SJSA1 (cell line): Measurements from ENCODE around the gene HORMAD2. TPM values are rescaled to one million over a fixed set of nuclear protein-coding genes. Genes with fewer than 3 reads are reported as not detected.
A peak's percentile ranks its signal among the peaks of the same experiment; 100 is the strongest.

Experiments used
- DNase-seq, 2 experiments: peaks; one replicate each; pipeline ENCODE4 v3.0.0-alpha.2; 2015 to 2020; ENCODE audit warnings: low spot score in 2 of 2, low read depth in 1 of 2
- H3K27ac ChIP-seq: fragments of 250-450 bp; sonication (Bioruptor Pico); 2 replicates; pipeline ENCODE4 v1.5.1; 2020; ENCODE audit warnings: mild to moderate bottlenecking, moderate library complexity
- H3K27me3 ChIP-seq: fragments of 250-450 bp; sonication (Bioruptor Pico); replicated peaks from 2 replicates; pipeline ENCODE4 v1.5.1; 2020; ENCODE audit warnings: mild to moderate bottlenecking, moderate library complexity
- H3K36me3 ChIP-seq: fragments of 250-450 bp; sonication (Bioruptor Pico); 2 replicates; pipeline ENCODE4 v1.5.1; 2020; ENCODE audit warnings: mild to moderate bottlenecking
- H3K4me1 ChIP-seq: fragments of 250-450 bp; sonication (Bioruptor Pico); replicated peaks from 2 replicates; pipeline ENCODE4 v1.6.1; 2021; ENCODE audit warnings: mild to moderate bottlenecking
- H3K4me3 ChIP-seq: fragments of 250-450 bp; sonication (Bioruptor Pico); 2 replicates; pipeline ENCODE4 v1.5.1; 2020; ENCODE audit warnings: mild to moderate bottlenecking
- H3K9me3 ChIP-seq: fragments of 250-450 bp; sonication (Bioruptor Pico); replicated peaks from 2 replicates; pipeline ENCODE4 v1.5.1; 2020; ENCODE audit warnings: mild to moderate bottlenecking
- total RNA-seq: library from RNA; depleted of rRNA; stranded (reverse); fragments of >200 nt; shearing (Covaris generic); gene quantifications from 2 replicates; pipeline ENCODE4 v1.2.3, GENCODE V29; 2014; rRNA removed

The HORMAD2 gene
- not detected in 2 replicates for total RNA-seq

DNA sequence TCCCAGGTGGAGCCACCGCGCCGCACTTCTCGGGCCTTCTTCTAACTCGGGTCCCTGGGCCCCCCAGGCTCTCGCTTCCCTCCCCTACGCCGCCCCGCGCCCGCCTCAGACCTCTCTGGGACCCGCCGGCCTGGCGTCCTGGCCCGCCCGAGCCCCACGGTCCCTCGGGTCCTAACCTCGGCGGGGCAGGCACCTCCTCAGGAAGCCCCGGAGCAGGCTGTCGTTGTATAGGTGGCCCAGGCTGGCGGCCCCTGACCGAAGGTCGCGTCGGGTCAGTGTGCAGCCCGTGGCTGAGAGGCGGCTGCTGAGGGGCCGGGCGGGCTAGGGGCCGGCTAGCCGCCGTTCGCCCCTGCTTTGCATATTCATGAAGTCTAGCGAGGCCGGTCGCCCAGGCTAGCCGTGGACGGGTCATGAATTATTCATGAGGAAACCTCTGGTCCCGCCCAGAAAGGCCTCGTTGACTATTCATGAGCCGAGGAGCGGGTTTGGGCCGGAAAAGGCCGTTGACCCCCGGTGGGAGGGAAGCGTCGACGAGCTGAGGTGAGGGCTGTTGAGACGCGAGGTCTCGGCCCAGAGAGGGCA lies at the start of gene HORMAD2:
Gene HORMAD2 (plus strand): TSS at position 513 of the 582 bp plus-strand sequence. CDS start 13,489 bp downstream, outside the sequence.
- Histone ChIP-seq H3K4me1 (no peaks in the 10 kb centered on the region), H3K9me3 (no peaks in the 10 kb centered on the region), H3K27ac (no peak within 1 kb of the TSS), H3K36me3 (no peaks in the 10 kb centered on the region), H3K27me3 (peaks cover 12% of the 10 kb centered on the region), H3K4me3 (no peak within 1 kb of the TSS)
- DNase-seq: no peak

DNA sequence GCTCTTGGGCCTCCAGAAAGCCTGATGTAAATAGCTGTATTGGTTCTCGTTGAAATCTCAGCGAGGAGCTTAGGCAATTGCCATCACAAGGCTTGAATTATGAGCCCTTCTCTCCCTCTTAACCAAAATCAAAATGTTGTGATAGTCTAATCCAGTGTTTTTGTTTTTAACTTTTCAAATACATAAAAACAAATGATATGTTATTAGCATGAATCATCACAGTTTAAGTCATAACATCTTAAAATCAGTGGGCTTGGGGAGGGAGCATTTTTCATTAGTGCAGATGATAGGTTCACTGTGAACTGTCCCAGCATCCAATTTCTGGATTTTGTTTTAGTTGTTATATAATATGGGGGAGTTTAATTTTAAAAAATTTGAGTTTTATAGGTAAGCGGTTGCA lies 48.9 kb upstream of the HORMAD2 start:
- no peak for DNase-seq
- H3K4me1 ChIP-seq: no peaks in the 10 kb centered on the region
- H3K36me3 ChIP-seq: peaks cover 21% of the 10 kb centered on the region
- H3K4me3 ChIP-seq: no peak overlapping the region
- H3K27me3 ChIP-seq: no peaks in the 10 kb centered on the region
- H3K27ac ChIP-seq: no peak overlapping the region
- no peaks in the 10 kb centered on the region for H3K9me3 ChIP-seq

DNA sequence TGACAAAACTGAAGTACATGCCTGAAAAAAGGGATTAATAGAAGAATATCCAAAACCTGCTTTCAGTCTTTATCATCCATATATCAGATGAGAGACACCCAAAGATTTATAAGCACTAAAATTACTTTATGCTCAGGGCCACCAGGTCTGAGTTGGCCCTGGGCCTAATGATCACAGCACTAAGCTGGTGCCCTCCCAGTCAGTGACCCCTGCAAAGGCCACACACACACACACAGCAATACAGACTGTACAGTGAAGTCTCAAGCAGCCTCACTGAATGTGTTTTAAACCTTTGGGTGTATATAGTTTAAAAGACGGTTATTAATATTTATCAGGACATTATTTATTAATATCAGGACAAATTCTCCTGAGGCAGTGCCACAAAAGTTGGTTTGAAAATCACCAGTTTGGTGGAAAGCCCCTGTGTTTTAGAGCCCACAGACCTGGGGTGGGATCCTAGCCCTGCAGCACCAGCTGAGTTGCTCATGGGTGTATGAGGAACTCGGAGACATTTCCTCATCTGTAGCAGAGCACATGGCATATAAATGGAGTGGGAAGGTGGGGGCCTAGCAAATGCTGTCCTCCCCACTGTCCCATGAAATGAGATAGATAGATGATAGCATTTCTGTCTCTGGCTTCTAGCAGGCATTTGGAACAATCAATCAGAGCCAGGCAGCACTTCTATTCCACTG lies 48.4 kb upstream of the HORMAD2 start:
- no peak for DNase-seq
- Histone ChIP-seq H3K36me3 (peaks cover 15% of the 10 kb centered on the region), H3K4me3 (no peak overlapping the region), H3K27ac (no peak overlapping the region), H3K4me1 (no peaks in the 10 kb centered on the region), H3K9me3 (no peaks in the 10 kb centered on the region), H3K27me3 (no peaks in the 10 kb centered on the region)

GRCh38 chr22:30033137-30033536 lies 47.1 kb upstream of the HORMAD2 start:
- no peak overlapping the region for H3K27ac ChIP-seq
- no peaks in the 10 kb centered on the region for H3K4me1 ChIP-seq
- no peaks in the 10 kb centered on the region for H3K9me3 ChIP-seq
- H3K27me3 ChIP-seq: no peaks in the 10 kb centered on the region
- H3K36me3 ChIP-seq: peaks cover 6% of the 10 kb centered on the region
- H3K4me3 ChIP-seq: no peak overlapping the region
- DNase-seq: no peak

DNA sequence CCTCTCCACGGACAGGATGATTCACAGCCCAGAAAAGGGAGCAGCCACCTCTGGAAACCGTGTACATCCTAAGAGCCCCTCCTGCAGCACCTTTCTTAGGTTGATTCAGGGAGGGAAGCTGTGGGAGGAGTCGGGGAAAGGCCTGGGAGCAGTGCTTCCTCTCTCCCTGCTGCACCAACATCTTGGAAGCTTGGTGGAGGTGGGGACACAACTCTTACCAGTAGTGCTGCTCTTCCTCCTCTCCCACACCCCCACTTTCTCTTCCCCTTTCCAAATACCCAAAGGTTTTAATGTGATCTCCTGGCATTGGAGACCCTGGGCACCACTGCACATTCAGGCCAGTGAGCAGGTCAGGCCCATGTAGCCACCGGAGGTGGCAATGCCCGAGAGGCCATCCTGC lies 46.4 kb upstream of the HORMAD2 start:
- no peaks in the 10 kb centered on the region for H3K4me1 ChIP-seq
- H3K27ac ChIP-seq: no peak overlapping the region
- H3K9me3 ChIP-seq: no peaks in the 10 kb centered on the region
- DNase-seq: no peak
- no peaks in the 10 kb centered on the region for H3K27me3 ChIP-seq
- no peaks in the 10 kb centered on the region; the same call in none of the 2 replicates for H3K36me3 ChIP-seq
- H3K4me3 ChIP-seq: no peak overlapping the region

DNA sequence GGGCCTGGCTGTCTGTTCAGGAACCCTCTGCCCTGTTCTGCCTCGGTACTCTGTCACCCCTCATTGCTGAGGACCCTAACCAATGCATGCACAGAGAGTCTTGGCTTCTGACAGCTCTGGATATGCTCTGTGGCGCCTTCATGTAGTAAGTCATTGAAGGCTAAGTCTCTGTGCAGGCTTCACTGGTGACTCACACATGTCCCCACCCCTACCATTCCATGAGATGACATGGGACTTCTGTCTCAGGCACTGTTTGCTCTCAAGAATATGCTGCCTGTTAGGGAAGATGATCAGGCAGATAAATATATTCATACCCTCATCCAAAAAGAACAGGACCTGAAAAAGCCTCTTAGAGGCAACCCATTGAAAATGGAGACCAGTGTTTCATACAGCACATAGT lies 43.6 kb upstream of the HORMAD2 start:
- no peaks in the 10 kb centered on the region for H3K27me3 ChIP-seq
- no peaks in the 10 kb centered on the region for H3K9me3 ChIP-seq
- no peak for DNase-seq

GRCh38 chr22:30038219-30038618 lies 42.0 kb upstream of the HORMAD2 start:
- Histone ChIP-seq H3K36me3 (no peaks in the 10 kb centered on the region), H3K27me3 (no peaks in the 10 kb centered on the region), H3K9me3 (no peaks in the 10 kb centered on the region), H3K27ac (no peak overlapping the region), H3K4me3 (no peak overlapping the region), H3K4me1 (no peaks in the 10 kb centered on the region)
- no peak for DNase-seq

More for the DNA sequence above, 43.6 kb upstream of the HORMAD2 start:
- Histone ChIP-seq H3K27ac (no peak overlapping the region), H3K4me3 (no peak overlapping the region), H3K36me3 (no peaks in the 10 kb centered on the region), H3K4me1 (no peaks in the 10 kb centered on the region)

- Histone ChIP-seq H3K9me3 (no peaks in the 10 kb centered on the region), H3K27me3 (no peaks in the 10 kb centered on the region), H3K36me3 (no peaks in the 10 kb centered on the region), H3K27ac (no peak overlapping the region), H3K4me1 (peaks cover 6% of the 10 kb centered on the region), H3K4me3 (no peak overlapping the region)
- DNase-seq: peak in 1 of 2 experiments; percentile 31
Measured at GRCh38 chr22:30040499-30041260, 39.6 kb upstream of the HORMAD2 start.

GRCh38 chr22:30041475-30041874 lies 38.8 kb upstream of the HORMAD2 start:
- Histone ChIP-seq H3K27me3 (no peaks in the 10 kb centered on the region), H3K4me1 (peaks cover 6% of the 10 kb centered on the region), H3K4me3 (no peak overlapping the region), H3K9me3 (no peaks in the 10 kb centered on the region), H3K36me3 (no peaks in the 10 kb centered on the region), H3K27ac (no peak overlapping the region)
- peak in 1 of 2 experiments; percentile 21 for DNase-seq

DNA sequence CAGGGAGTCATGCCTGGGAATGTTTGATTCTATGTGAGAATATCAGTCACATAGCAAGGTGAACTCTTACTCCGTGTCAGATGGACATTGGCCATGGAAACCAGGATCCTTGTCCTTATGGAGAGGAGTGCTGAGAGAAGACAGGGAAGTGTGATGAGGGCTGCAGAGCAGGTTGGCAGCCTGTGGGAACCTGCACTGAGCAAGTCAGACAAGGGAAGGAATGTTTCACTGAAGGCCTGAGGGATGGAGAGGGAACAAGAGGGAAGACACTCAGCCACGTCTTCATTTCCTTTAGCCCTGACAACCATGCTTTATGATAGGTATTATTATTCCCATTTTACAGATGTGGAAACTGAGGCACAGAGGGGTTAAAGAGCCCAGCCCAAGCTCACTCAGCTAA lies 38.4 kb upstream of the HORMAD2 start:
- peak in 1 of 2 experiments; percentile 20 for DNase-seq
- Histone ChIP-seq H3K36me3 (no peaks in the 10 kb centered on the region), H3K4me3 (no peak overlapping the region), H3K27ac (no peak overlapping the region), H3K4me1 (peaks cover 6% of the 10 kb centered on the region), H3K27me3 (no peaks in the 10 kb centered on the region), H3K9me3 (no peaks in the 10 kb centered on the region)

DNA sequence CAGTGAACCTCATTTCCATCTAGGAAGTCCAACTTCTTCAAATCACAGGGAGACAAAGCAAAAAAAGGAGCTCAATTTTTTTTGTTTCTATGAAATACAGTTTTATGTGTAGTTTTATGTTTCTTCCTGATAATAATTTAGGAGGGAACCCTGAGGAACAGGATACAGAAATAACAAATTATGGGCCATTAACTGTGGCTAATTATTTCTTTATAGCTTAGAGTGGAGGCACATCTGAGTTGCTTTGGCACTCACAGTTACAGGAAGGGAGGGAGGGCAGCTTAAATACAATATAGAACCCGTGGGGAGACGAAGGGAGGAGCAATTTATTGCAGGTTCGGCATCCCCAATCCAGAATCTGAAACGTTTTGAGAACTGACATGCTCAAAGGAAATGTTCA lies 37.1 kb upstream of the HORMAD2 start:
- Histone ChIP-seq H3K27me3 (no peaks in the 10 kb centered on the region), H3K27ac (no peak overlapping the region), H3K36me3 (no peaks in the 10 kb centered on the region), H3K4me3 (no peak overlapping the region), H3K9me3 (no peaks in the 10 kb centered on the region), H3K4me1 (peaks cover 6% of the 10 kb centered on the region)
- no peak for DNase-seq

- Histone ChIP-seq H3K9me3 (no peaks in the 10 kb centered on the region), H3K27ac (no peak overlapping the region), H3K4me3 (no peak overlapping the region), H3K4me1 (peaks cover 6% of the 10 kb centered on the region), H3K27me3 (no peaks in the 10 kb centered on the region), H3K36me3 (no peaks in the 10 kb centered on the region)
- DNase-seq: peak in 1 of 2 experiments; percentile 17
Measured at GRCh38 chr22:30044369-30044768, 35.9 kb upstream of the HORMAD2 start.

DNA sequence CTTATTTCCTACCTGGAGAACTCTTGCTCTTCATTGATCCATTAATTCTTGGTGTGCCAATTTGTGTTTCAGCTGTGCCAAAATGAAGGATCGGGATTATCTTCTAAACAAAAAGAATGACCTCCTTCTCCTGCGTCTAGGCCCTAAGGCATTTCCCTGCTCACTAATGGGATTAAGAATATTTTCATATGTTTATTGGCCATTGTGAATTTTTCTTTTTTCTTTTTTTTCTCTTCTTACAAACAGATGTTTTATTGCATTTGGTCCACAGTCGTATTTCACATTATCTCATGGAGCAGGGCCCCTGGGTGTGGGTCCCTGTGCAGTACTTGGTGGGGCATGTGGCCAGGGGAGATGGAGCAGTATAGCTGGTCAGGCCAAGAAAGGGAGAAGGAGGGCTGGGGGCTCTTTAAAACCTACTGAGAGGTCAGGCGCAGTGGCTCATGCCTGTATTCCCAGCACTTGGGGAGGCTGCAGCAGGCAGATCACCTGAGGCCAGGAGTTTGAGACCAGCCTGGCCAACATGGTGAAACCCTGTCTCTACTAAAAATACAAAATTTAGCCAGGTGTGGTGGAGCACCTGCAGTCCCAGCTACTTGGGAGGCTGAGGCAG lies 35.3 kb upstream of the HORMAD2 start:
- no peak overlapping the region for H3K27ac ChIP-seq
- H3K4me3 ChIP-seq: no peak overlapping the region
- no peaks in the 10 kb centered on the region for H3K36me3 ChIP-seq
- H3K4me1 ChIP-seq: peaks cover 6% of the 10 kb centered on the region
- peak in 1 of 2 experiments; percentile 14 for DNase-seq
- no peaks in the 10 kb centered on the region for H3K9me3 ChIP-seq
- H3K27me3 ChIP-seq: no peaks in the 10 kb centered on the region

DNA sequence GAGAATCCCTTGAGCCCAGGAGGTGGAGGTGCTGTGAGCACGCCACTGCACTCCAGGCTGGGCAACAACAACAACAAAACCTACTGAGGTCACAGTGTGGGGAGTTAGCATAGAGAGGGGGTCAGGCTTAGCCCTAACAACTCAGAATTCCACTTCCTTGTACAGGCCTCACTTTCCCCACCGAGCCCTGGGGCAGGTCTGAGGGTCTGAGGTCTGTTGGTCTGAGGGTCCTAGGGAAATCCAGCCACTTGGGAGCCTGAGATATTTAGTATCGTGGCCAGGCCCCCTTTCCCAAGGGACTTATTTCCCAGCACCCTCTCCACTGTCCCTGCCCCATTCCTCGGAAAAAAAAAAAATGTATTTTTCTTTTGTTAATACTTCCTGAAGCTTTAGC lies 34.8 kb upstream of the HORMAD2 start:
- no peaks in the 10 kb centered on the region for H3K27me3 ChIP-seq
- no peak overlapping the region for H3K4me3 ChIP-seq
- no peak for DNase-seq
- no peaks in the 10 kb centered on the region for H3K36me3 ChIP-seq
- H3K27ac ChIP-seq: no peak overlapping the region
- H3K9me3 ChIP-seq: no peaks in the 10 kb centered on the region
- H3K4me1 ChIP-seq: peaks cover 6% of the 10 kb centered on the region
